Measurements from ENCODE around the gene ZNF276. TPM values are rescaled to one million over a fixed set of nuclear protein-coding genes. Genes with fewer than 3 reads are reported as not detected.

The ZNF276 gene
- total RNA-seq, 1 donor from 2014 or later: 21.6 TPM

- H3K4me3 ChIP-seq (ENCODE audit: low read depth, low read length): no peak overlapping the region
- TF ChIP-seq CTCF (conservative IDR thresholded peaks at IDR 0.05; ENCODE audit: low read depth, low read length): no peak
Measured at GRCh38 chr16:89742948-89743347, 21.6 kb downstream of the ZNF276 start.

GRCh38 chr16:89744813-89745212, 23.5 kb downstream of the ZNF276 start:
- DNase-seq (ENCODE audit: low read depth): no peak
- no peak overlapping the region for H3K4me3 ChIP-seq (ENCODE audit: low read depth, low read length)
- TF ChIP-seq CTCF (conservative IDR thresholded peaks at IDR 0.05; ENCODE audit: low read depth, low read length): no peak

More at GRCh38 chr16:89742948-89743347, 21.6 kb downstream of the ZNF276 start:
- no peak for DNase-seq (ENCODE audit: low read depth)

- no peak for TF ChIP-seq CTCF (conservative IDR thresholded peaks at IDR 0.05; ENCODE audit: low read depth, low read length)
- DNase-seq (ENCODE audit: low read depth): no peak
- no peak overlapping the region for H3K4me3 ChIP-seq (ENCODE audit: low read depth, low read length)
Measured at GRCh38 chr16:89746043-89746442, 24.7 kb downstream of the ZNF276 start.

DNA sequence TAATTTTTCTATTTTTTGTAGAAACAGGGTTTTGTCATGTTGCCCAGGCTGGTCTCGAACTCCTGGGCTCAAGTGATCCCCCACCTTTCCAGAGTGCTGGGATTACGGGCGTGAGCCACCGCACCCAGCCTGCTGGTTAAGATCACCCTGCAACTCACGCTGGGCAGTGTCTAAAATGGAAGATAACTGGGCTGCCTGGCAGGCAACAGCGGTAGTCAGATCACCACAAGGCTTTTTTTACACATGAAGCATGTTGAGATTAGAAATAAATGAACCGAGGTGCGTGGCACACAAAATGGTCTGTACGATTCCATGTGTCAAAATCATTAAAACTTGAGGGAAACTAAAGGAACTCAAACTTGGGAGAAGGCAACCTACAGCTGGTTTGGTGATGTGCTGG, 26.7 kb downstream of the ZNF276 start:
- no peak for DNase-seq (ENCODE audit: low read depth)
- TF ChIP-seq CTCF (conservative IDR thresholded peaks at IDR 0.05; ENCODE audit: low read depth, low read length): no peak
- H3K4me3 ChIP-seq (ENCODE audit: low read depth, low read length): no peak overlapping the region

- no peak overlapping the region for H3K4me3 ChIP-seq (ENCODE audit: low read depth, low read length)
- TF ChIP-seq CTCF (conservative IDR thresholded peaks at IDR 0.05; ENCODE audit: low read depth, low read length): no peak
- no peak for DNase-seq (ENCODE audit: low read depth)
Measured at GRCh38 chr16:89748921-89749320, 27.6 kb downstream of the ZNF276 start.

DNA sequence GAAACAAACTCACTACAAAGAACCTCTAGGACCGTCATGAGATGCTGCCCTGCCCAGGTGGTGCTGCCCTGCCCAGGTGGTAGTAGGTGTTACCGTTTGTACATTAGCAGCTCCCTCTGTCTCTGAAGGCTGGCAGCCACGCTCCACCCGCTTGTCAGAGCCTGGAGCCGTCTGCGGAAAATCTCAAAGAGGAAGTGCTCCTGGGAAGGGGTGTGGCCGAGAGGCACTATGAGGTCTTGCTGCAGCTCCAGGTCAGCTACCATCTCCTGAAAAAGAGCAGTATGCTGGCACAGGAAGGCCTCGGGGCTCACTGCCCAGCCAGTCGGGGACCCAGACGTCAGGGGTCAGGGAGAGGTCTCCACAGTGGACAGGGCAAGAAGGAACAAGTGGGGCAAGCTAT, 28.3 kb downstream of the ZNF276 start:
- TF ChIP-seq CTCF (conservative IDR thresholded peaks at IDR 0.05; ENCODE audit: low read depth, low read length): no peak
- H3K4me3 ChIP-seq (ENCODE audit: low read depth, low read length): no peak overlapping the region
- DNase-seq (ENCODE audit: low read depth): no peak

DNA sequence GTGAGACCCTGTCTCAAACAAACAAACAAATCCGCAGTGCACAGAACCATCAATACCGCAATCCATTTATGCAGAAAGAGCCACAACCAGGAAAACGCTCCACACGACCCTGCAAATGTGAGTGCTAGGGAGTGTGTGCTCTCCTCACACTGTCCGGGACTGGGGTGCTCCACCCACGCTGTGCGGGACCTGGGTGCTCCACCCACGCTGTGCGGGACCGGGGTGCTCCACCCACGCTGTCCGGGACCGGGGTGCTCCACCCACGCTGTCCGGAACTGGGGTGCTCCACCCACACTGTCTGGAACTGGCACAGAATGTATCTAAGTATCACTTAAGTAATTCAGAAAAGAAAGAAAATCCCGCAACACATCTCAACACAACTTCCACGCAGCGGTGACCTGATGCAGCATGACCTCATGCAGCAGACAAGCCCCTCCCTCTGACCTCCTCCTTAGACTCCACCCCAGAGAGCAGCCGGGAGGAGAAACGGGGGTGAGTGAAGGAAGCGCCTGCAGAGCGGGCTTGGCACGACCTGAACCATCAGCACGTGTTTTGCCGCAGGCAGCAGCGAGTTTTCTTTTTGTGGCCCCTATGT, 38.5 kb downstream of the ZNF276 start:
- no peak for DNase-seq (ENCODE audit: low read depth)
- TF ChIP-seq CTCF (conservative IDR thresholded peaks at IDR 0.05; ENCODE audit: low read depth, low read length): no peak

More for the DNA sequence above, 38.5 kb downstream of the ZNF276 start:
- H3K4me3 ChIP-seq (ENCODE audit: low read depth, low read length): no peak overlapping the region
